Smooth muscle cell (in vitro differentiated cells): ENCODE measurements around the gene C1RL. TPM values are rescaled to one million over a fixed set of nuclear protein-coding genes. Genes with fewer than 3 reads are reported as not detected.

Source experiments
- DNase-seq: peaks from one replicate; lab custom pipeline; 2025; ENCODE audit not compliant: unreplicated experiment; lab: John Stamatoyannopoulos, UW
- H2AFZ ChIP-seq: fragments of 200-600 bp; sonication (generic); 2 replicates; pipeline ENCODE4 v1.6.0; 2016; ENCODE audit warnings: antibody characterized with exemption, low read depth, mild to moderate bottlenecking
- H3F3A ChIP-seq: fragments of 200-600 bp; sonication (generic); 2 replicates; pipeline ENCODE4 v1.6.0; 2017; ENCODE audit warnings: antibody characterized with exemption, low read depth
- H3K27ac ChIP-seq: fragments of 200-600 bp; sonication (generic); 2 replicates; pipeline ENCODE4 v1.5.1; 2016; ENCODE audit warnings: low read depth, mild to moderate bottlenecking
- H3K27me3 ChIP-seq: fragments of 200-600 bp; sonication (generic); 2 replicates; pipeline ENCODE4 v1.6.1; 2016; ENCODE audit warnings: low read depth, mild to moderate bottlenecking
- H3K36me3 ChIP-seq: fragments of 200-600 bp; sonication (generic); 2 replicates; pipeline ENCODE4 v1.5.1; 2016; ENCODE audit warnings: low read depth
- H3K4me1 ChIP-seq: fragments of 200-600 bp; sonication (generic); 2 replicates; pipeline ENCODE4 v1.5.1; 2016; ENCODE audit warnings: low read depth
- H3K4me2 ChIP-seq: fragments of 200-600 bp; sonication (generic); 2 replicates; pipeline ENCODE4 v1.6.0; 2016; ENCODE audit warnings: mild to moderate bottlenecking
- H3K4me3 ChIP-seq: fragments of 200-600 bp; sonication (generic); 2 replicates; pipeline ENCODE4 v1.5.1; 2016; ENCODE audit warnings: mild to moderate bottlenecking
- H3K79me2 ChIP-seq: fragments of 200-600 bp; sonication (generic); 2 replicates; pipeline ENCODE4 v1.6.0; 2016; ENCODE audit warnings: low read depth, mild to moderate bottlenecking
- H3K9ac ChIP-seq: fragments of 200-600 bp; sonication (generic); 2 replicates; pipeline ENCODE4 v1.6.0; 2016; ENCODE audit warnings: low read depth
- H3K9me3 ChIP-seq: fragments of 200-600 bp; sonication (generic); replicated peaks from 2 replicates; pipeline ENCODE4 v1.5.1; 2016; ENCODE audit warnings: low read depth
- H4K20me1 ChIP-seq: fragments of 200-600 bp; sonication (generic); 2 replicates; pipeline ENCODE4 v1.6.0; 2016; ENCODE audit warnings: low read depth
- WGBS: methylation state at CpG from one replicate; pipeline ENCODE4 v1.1.7; 2016; ENCODE audit warnings: low lambda C conversion rate; 5-methylcytosine and 5-hydroxymethylcytosine counted together
- polyA plus RNA-seq: library from polyadenylated mRNA; unstranded; fragments of >200 nt; fragmentation: Nextera tagmentation; extraction: Ambion mirVana; gene quantifications from 2 replicates; pipeline ENCODE4 v1.2.1, GENCODE V29; 2016
- total RNA-seq: library from RNA; depleted of rRNA; stranded (reverse); fragments of >200 nt; gene quantifications from 2 replicates; pipeline ENCODE4 v1.2.3, GENCODE V29; 2014
- TF ChIP-seq, protein P1 (sequence below): fragments of 200-600 bp; sonication (generic); IDR thresholded peaks from 2 replicates; pipeline ENCODE4 v1.5.1; 2017; ENCODE audit warnings: borderline replicate concordance, mild to moderate bottlenecking, antibody characterized with exemption; ENCODE audit not compliant: insufficient read depth, poor library complexity, severe bottlenecking

The C1RL gene
- total and polyA plus RNA-seq, 2 experiments from 2014 or later = 8.7 to 21.1 TPM

DNA sequence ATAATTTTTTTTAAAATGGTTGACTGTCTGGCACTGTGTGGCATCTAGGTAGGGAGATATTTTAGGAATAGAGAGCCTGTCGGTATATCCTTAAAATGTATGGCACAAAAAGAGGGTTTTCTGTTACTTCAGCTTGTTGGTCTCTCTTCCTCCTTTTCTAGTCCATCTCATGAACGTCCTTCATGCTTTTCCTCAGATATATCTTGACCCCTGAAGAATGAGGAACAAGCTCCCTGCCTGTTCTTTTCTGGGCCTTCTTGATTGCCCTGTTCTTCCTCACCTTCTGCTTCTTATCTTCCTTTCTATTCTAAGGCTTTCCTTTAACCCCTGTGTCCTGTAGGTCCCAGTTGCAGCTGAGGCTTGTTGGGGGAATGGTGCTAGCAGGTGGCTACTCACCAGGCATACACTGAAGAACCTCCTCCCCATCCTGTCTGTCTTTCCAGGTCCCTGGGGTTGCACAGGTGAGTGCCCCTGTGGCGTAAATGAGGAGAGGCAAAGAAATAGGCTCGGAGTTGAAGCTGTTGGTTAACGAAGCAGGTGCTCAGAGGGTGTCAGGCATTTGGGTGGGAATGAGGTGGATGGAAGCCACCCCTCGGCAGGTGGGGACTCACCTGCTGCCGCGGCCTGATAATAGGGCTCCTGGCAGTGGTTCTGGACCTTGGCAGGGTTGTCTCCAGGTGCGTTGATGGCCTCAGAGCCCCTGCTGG is 9.6 kb downstream of the C1RL start:
- WGBS = 97% methylated on average over 9 of the region's 9 CpGs
- peaks cover 9% of the 10 kb centered on the region for H4K20me1 ChIP-seq

DNA sequence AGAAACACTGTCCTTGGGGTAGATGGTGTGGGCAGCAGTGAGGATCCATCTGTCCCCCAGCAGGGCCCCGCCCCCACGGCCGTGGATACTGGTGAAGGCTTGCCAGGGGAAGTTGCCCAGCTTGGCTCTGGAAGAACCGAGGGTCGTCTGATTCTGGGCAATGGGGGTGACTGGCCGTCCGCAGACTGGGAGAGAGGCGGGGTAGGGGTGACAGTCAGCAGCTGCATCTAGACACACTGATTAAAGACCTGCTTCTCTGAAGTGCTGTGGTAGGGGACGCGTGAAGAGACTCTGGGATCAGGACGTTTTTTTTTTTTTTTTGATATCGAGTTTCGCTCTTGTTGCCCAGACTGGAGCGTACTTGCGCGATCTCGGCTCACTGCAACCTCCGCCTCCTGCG is 12.0 kb downstream of the C1RL start:
- no peak overlapping the region for H2AFZ ChIP-seq
- no peak overlapping the region for H3K9ac ChIP-seq
- TF ChIP-seq, protein P1, sequence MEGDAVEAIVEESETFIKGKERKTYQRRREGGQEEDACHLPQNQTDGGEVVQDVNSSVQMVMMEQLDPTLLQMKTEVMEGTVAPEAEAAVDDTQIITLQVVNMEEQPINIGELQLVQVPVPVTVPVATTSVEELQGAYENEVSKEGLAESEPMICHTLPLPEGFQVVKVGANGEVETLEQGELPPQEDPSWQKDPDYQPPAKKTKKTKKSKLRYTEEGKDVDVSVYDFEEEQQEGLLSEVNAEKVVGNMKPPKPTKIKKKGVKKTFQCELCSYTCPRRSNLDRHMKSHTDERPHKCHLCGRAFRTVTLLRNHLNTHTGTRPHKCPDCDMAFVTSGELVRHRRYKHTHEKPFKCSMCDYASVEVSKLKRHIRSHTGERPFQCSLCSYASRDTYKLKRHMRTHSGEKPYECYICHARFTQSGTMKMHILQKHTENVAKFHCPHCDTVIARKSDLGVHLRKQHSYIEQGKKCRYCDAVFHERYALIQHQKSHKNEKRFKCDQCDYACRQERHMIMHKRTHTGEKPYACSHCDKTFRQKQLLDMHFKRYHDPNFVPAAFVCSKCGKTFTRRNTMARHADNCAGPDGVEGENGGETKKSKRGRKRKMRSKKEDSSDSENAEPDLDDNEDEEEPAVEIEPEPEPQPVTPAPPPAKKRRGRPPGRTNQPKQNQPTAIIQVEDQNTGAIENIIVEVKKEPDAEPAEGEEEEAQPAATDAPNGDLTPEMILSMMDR = no peak
- H4K20me1 ChIP-seq = peaks cover 2% of the 10 kb centered on the region
- H3K27me3 ChIP-seq = no peaks in the 10 kb centered on the region
- H3K27ac ChIP-seq = no peak overlapping the region
- H3K4me3 ChIP-seq = no peak overlapping the region
- H3K36me3 ChIP-seq = no peaks in the 10 kb centered on the region
- H3K9me3 ChIP-seq = no peaks in the 10 kb centered on the region
- H3K4me2 ChIP-seq = no peak overlapping the region
- no peaks in the 10 kb centered on the region for H3F3A ChIP-seq
- no peaks in the 10 kb centered on the region for H3K79me2 ChIP-seq
- DNase-seq = no peak
- no peaks in the 10 kb centered on the region for H3K4me1 ChIP-seq
- 93% methylated on average over 18 of the region's 19 CpGs for WGBS

More for the DNA sequence above, 9.6 kb downstream of the C1RL start:
- no peak overlapping the region for H3K4me3 ChIP-seq
- TF ChIP-seq, protein P1 = no peak
- no peak for DNase-seq
- no peaks in the 10 kb centered on the region for H3F3A ChIP-seq
- no peak overlapping the region for H3K4me2 ChIP-seq
- no peak overlapping the region for H2AFZ ChIP-seq
- no peak overlapping the region for H3K27ac ChIP-seq
- H3K27me3 ChIP-seq = no peaks in the 10 kb centered on the region
- H3K9me3 ChIP-seq = no peaks in the 10 kb centered on the region
- no peaks in the 10 kb centered on the region for H3K4me1 ChIP-seq
- no peaks in the 10 kb centered on the region for H3K79me2 ChIP-seq
- no peak overlapping the region for H3K9ac ChIP-seq
- H3K36me3 ChIP-seq = no peaks in the 10 kb centered on the region

DNA sequence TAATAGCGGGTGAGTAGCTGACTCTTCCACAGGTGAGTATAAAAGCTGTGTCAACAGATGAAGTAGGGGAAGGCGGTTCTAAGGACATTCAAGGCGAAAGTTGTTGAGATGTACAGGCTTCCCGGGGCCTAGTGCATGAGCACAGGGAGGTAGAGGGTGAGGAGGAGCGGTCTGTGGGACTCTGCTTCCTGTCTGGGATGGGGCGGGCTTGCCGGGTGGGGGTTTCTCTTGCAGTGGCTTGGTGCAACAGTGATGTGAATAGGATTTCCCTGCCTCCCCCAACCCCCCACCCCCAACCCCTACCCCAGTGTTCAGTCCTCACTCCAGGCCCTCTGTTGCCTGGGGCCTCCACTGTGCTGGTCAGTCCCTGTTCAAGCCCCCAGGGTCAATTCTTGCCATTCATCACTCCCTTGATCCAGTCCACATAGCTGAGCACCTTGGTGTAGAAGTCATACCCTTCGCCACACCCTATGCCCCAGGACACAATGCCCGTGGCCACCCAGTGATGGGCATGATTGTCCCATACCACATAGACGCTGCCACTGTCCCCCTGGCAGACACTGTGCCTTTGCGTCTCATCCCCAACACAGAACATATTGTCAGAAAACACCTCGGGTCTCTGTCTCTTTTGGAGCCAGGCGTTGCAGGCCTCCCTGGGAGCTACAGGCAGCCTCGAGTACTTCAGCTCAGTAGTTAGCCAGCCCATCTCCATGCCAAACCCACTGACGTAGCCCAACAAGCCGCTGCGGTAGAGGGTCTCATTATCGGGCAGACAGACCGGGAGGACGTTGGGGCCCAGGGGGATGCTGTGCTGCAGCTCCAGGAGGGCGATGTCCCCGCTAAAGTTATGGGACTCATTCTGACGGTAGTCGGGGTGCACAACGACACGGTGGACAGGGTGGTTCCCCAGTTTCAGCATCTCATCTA is 12.7 kb downstream of the C1RL start:
- H3K9ac ChIP-seq = no peak overlapping the region
- H3K4me2 ChIP-seq = no peak overlapping the region
- no peaks in the 10 kb centered on the region for H3K4me1 ChIP-seq
- H3K4me3 ChIP-seq = no peak overlapping the region
- H3K27me3 ChIP-seq = no peaks in the 10 kb centered on the region
- WGBS = 94% methylated on average over 24 of the region's 26 CpGs
- H4K20me1 ChIP-seq = no peaks in the 10 kb centered on the region
- no peaks in the 10 kb centered on the region for H3K9me3 ChIP-seq
- DNase-seq = no peak
- H3K27ac ChIP-seq = no peak overlapping the region
- no peaks in the 10 kb centered on the region for H3K79me2 ChIP-seq
- TF ChIP-seq, protein P1 = no peak
- no peaks in the 10 kb centered on the region for H3K36me3 ChIP-seq
- H2AFZ ChIP-seq = no peak overlapping the region
- H3F3A ChIP-seq = no peaks in the 10 kb centered on the region
